DOHH2 (cell line): Measurements from ENCODE around the gene MED13L.

ENCODE experiments used
- H3F3A ChIP-seq: fragments of 200-600 bp; sonication (generic), shearing (Covaris generic); 2 replicates; pipeline ENCODE4 v1.6.0; 2016; ENCODE audit warnings: antibody characterized with exemption, mild to moderate bottlenecking; ENCODE audit not compliant: control insufficient read depth, insufficient read depth
- H3K27ac ChIP-seq: fragments of 200-600 bp; sonication (generic); 2 replicates; pipeline ENCODE4 v1.5.1; 2014; ENCODE audit warnings: low read depth, mild to moderate bottlenecking, low read length, moderate library complexity
- H3K27me3 ChIP-seq: fragments of 200-600 bp; sonication (generic); 2 replicates; pipeline ENCODE4 v1.6.1; 2014; ENCODE audit warnings: mild to moderate bottlenecking, low read length, mixed read lengths; ENCODE audit not compliant: control insufficient read depth
- H3K36me3 ChIP-seq: fragments of 200-600 bp; sonication (generic); 2 replicates; pipeline ENCODE4 v1.6.1; 2014; ENCODE audit warnings: mild to moderate bottlenecking, low read length, moderate library complexity, mixed read lengths; ENCODE audit not compliant: control insufficient read depth
- H3K4me1 ChIP-seq: fragments of 200-600 bp; sonication (generic); 2 replicates; pipeline ENCODE4 v1.6.1; 2014; ENCODE audit warnings: mild to moderate bottlenecking, low read length, mixed read lengths; ENCODE audit not compliant: control insufficient read depth
- H3K4me2 ChIP-seq: fragments of 200-600 bp; sonication (generic); 2 replicates; pipeline ENCODE4 v1.6.0; 2014; ENCODE audit warnings: mild to moderate bottlenecking, low read length, moderate library complexity
- H3K4me3 ChIP-seq: fragments of 200-600 bp; sonication (generic); 2 replicates; pipeline ENCODE4 v1.5.1; 2014; ENCODE audit warnings: mild to moderate bottlenecking, low read length, mixed read lengths
- H3K79me2 ChIP-seq: fragments of 200-600 bp; sonication (generic); 2 replicates; pipeline ENCODE4 v1.6.1; 2014; ENCODE audit warnings: mild to moderate bottlenecking, low read length, mixed read lengths; ENCODE audit not compliant: control insufficient read depth
- H3K9me2 ChIP-seq: fragments of 200-600 bp; sonication (generic); replicated peaks from 2 replicates; pipeline ENCODE4 v1.6.1; 2014; ENCODE audit warnings: mild to moderate bottlenecking, low read length, mixed read lengths; ENCODE audit not compliant: control insufficient read depth
- H3K9me3 ChIP-seq: fragments of 200-600 bp; sonication (generic); 2 replicates; pipeline ENCODE4 v1.6.1; 2014; ENCODE audit warnings: antibody characterized with exemption, low read length, mixed read lengths; ENCODE audit not compliant: control insufficient read depth, insufficient read depth
- H4K20me1 ChIP-seq: fragments of 200-600 bp; sonication (generic); 2 replicates; pipeline ENCODE4 v1.6.0; 2014; ENCODE audit warnings: low read depth, mild to moderate bottlenecking, antibody characterized with exemption, low read length, moderate library complexity; ENCODE audit not compliant: control insufficient read depth, insufficient read depth
- CTCF ChIP-seq: fragments of 200-600 bp; sonication (generic); IDR thresholded peaks from one replicate; pipeline ENCODE4 v1.5.1; 2014; ENCODE audit warnings: antibody characterized with exemption, mild to moderate bottlenecking, low read depth, low read length; ENCODE audit not compliant: poor library complexity, severe bottlenecking
- EZH2phosphoT487 ChIP-seq: fragments of 200-600 bp; sonication (generic); IDR thresholded peaks from 2 replicates; pipeline ENCODE4 v1.6.1; 2017; ENCODE audit warnings: borderline replicate concordance, mild to moderate bottlenecking, antibody characterized with exemption, low read length, moderate library complexity, mixed read lengths

Gene MED13L

DNA sequence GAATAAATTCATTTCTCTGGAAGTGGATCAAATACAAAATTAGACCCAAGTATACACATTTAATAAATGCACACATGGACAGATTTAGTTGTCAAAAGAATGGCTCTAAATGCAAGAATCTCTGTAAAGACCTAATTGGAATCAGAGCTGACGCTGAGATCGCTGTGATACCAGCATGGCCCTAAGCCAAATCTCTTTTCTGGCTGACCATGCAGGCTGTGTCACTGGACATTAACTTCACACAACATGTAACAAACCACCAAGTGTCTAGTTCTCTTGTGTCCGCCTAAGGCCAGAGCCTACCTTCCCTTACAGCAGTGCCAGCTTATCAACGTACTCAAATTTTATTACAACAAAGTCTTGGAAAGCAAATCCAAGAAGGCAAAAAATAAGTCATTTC is 127.5 kb downstream of the MED13L start:
- Histone ChIP-seq H3K9me3 (no peaks in the 10 kb centered on the region), H3K36me3 (no peaks in the 10 kb centered on the region), H3K27ac (no peak overlapping the region), H3K27me3 (no peaks in the 10 kb centered on the region), H4K20me1 (peaks cover 2% of the 10 kb centered on the region; the same call in 1 of the 2 replicates), H3K4me3 (no peak overlapping the region), H3K9me2 (no peaks in the 10 kb centered on the region), H3F3A (no peaks in the 10 kb centered on the region), H3K4me2 (no peak overlapping the region), H3K4me1 (peaks cover 9% of the 10 kb centered on the region), H3K79me2 (peaks cover 23% of the 10 kb centered on the region)
- TF ChIP-seq CTCF (no peak), EZH2phosphoT487 (no peak)

GRCh38 chr12:116148844-116149243 is 128.6 kb downstream of the MED13L start:
- H3K4me3 ChIP-seq, result no peak overlapping the region
- H3K4me2 ChIP-seq, result no peak overlapping the region
- H3K9me3 ChIP-seq, result no peaks in the 10 kb centered on the region
- H3K4me1 ChIP-seq, result peaks cover 13% of the 10 kb centered on the region
- TF ChIP-seq CTCF (no peak), EZH2phosphoT487 (no peak)
- H4K20me1 ChIP-seq, result peaks cover 13% of the 10 kb centered on the region; the same call in 1 of the 2 replicates
- H3F3A ChIP-seq, result no peaks in the 10 kb centered on the region
- no peaks in the 10 kb centered on the region for H3K27me3 ChIP-seq
- H3K79me2 ChIP-seq, result peaks cover 34% of the 10 kb centered on the region
- H3K27ac ChIP-seq, result no peak overlapping the region
- H3K9me2 ChIP-seq, result no peaks in the 10 kb centered on the region
- no peaks in the 10 kb centered on the region for H3K36me3 ChIP-seq

DNA sequence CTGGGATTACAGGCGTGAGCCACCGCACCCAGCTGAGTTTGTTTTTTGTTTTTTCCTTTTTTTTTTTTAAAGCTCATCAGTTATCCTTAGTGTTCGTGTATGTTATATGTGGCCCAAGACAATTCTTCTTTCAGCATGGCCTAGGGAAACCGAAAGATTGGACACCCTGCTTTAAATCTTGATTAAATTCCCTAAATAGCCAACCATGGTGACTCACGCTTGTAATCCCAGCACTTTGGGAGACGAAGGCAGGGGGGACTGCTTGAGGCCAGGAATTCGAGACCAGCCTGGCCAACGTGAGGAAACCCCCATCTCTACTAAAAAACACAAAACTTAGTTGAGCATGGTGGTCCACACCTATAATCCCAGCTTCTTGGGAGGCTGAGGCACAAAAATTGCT is 131.1 kb downstream of the MED13L start:
- no peak overlapping the region for H3K4me3 ChIP-seq
- peaks cover 21% of the 10 kb centered on the region for H3K4me1 ChIP-seq
- no peaks in the 10 kb centered on the region for H3K27me3 ChIP-seq
- peaks cover 26% of the 10 kb centered on the region for H4K20me1 ChIP-seq
- no peaks in the 10 kb centered on the region for H3K9me3 ChIP-seq
- H3F3A ChIP-seq, result no peaks in the 10 kb centered on the region
- no peaks in the 10 kb centered on the region for H3K9me2 ChIP-seq
- H3K4me2 ChIP-seq, result no peak overlapping the region
- no peak for TF ChIP-seq CTCF
- TF ChIP-seq EZH2phosphoT487, result no peak
- peaks cover 55% of the 10 kb centered on the region for H3K79me2 ChIP-seq
- no peak overlapping the region for H3K27ac ChIP-seq
- H3K36me3 ChIP-seq, result no peaks in the 10 kb centered on the region
